ENCODE data around the gene ANXA6. TPM values are rescaled to one million over a fixed set of nuclear protein-coding genes. Genes with fewer than 3 reads are reported as not detected.
"Not testable (repeated sequence)": the region's sequence is repeated elsewhere in the genome, so short reads cannot be mapped to it uniquely, and the experiment has no call there.

Gene ANXA6
- total and polyA plus RNA-seq, 2 donors from 2014 or later: 107 to 183 TPM

DNA sequence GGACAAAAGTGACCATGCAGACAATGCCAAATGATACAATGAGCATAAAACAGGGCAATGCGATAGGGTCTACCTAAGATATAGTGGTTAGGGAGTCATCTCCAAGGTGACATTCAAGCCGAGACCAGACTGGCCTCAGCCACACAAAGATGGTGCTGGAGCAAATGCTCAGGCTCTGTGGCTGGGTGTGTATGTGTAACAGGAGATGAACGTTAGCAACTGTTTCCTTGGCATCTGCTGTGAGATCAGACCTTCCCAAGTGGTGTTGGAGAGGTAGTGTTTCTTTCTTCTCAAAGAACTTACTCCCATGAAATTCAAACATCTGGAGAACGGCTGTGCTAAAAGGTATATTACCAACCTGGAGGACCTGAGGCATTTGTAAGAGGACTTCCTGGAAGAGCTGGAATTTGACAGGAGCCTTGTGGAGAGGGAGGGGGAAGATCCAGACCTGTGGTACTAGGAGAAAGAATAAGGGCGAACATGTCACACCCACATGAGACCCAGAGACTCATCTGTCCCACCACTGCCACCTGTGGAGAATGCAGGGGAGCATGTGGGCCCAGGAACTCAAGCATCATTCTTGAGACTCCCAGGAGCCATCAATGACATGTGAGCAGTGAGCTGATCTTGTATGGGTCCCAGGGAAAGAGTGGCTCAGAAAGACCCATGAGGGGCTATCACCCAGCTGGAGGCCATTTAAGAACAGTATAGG, 21.4 kb upstream of the ANXA6 start:
- Histone ChIP-seq H3K4me1 (ENCODE audit: control insufficient read depth in 2 of 3, insufficient read depth in 2 of 3, low read depth in 1 of 3, low read length in 3 of 3) (no peaks in the 10 kb centered on the region), H3K36me3 (ENCODE audit: control insufficient read depth in 2 of 3, insufficient read depth in 3 of 3, low read length in 3 of 3) (no peaks in the 10 kb centered on the region), H3K4me3 (ENCODE audit: low read length in 3 of 3) (no peak overlapping the region), H3K9ac (ENCODE audit: low read length in 3 of 3) (no peak overlapping the region), H3K27ac (ENCODE audit: low read depth in 2 of 2, low read length in 2 of 2) (no peak overlapping the region), H3K9me3 (ENCODE audit: control insufficient read depth in 2 of 3, insufficient read depth in 1 of 3, low read length in 3 of 3) (no peaks in the 10 kb centered on the region), H3K27me3 (ENCODE audit: control insufficient read depth, insufficient read depth, low read length) (no peaks in the 10 kb centered on the region)
- FAIRE-seq: no peak
- TF ChIP-seq, protein P1, sequence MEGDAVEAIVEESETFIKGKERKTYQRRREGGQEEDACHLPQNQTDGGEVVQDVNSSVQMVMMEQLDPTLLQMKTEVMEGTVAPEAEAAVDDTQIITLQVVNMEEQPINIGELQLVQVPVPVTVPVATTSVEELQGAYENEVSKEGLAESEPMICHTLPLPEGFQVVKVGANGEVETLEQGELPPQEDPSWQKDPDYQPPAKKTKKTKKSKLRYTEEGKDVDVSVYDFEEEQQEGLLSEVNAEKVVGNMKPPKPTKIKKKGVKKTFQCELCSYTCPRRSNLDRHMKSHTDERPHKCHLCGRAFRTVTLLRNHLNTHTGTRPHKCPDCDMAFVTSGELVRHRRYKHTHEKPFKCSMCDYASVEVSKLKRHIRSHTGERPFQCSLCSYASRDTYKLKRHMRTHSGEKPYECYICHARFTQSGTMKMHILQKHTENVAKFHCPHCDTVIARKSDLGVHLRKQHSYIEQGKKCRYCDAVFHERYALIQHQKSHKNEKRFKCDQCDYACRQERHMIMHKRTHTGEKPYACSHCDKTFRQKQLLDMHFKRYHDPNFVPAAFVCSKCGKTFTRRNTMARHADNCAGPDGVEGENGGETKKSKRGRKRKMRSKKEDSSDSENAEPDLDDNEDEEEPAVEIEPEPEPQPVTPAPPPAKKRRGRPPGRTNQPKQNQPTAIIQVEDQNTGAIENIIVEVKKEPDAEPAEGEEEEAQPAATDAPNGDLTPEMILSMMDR (IDR thresholded peaks at IDR 0.05; ENCODE audit: borderline replicate concordance, extremely low read depth, insufficient read depth): no peak
- intact Hi-C loops (cut with DNase I): no loop called here
- no peak for DNase-seq

DNA sequence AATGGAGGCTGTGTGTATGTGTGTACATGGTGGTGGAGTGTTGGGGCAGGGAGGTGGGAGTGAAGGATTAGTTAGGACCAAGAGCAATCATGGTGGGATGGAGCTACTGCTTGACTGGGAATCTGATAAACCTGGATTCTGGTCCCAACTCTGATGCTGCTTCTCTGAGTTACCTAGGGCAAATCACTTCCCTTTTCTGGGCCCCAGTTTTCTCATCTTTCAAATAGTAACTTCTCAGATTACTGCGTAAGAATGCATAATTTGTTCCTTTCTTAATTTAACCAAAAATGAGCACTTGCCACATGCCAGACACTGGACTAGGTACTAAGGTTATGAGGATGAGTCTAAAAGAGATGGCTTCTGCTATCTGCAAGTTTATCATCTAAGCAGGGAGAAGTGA, 20.8 kb upstream of the ANXA6 start:
- Histone ChIP-seq H3K27me3 (ENCODE audit: control insufficient read depth, insufficient read depth, low read length) (no peaks in the 10 kb centered on the region), H3K9me3 (ENCODE audit: control insufficient read depth in 2 of 3, insufficient read depth in 1 of 3, low read length in 3 of 3) (no peaks in the 10 kb centered on the region), H3K27ac (ENCODE audit: low read depth in 2 of 2, low read length in 2 of 2) (no peak overlapping the region), H3K4me1 (ENCODE audit: control insufficient read depth in 2 of 3, insufficient read depth in 2 of 3, low read depth in 1 of 3, low read length in 3 of 3) (no peaks in the 10 kb centered on the region), H3K9ac (ENCODE audit: low read length in 3 of 3) (no peak overlapping the region), H3K36me3 (ENCODE audit: control insufficient read depth in 2 of 3, insufficient read depth in 3 of 3, low read length in 3 of 3) (no peaks in the 10 kb centered on the region), H3K4me3 (ENCODE audit: low read length in 3 of 3) (no peak overlapping the region)
- intact Hi-C loops (cut with DNase I): no loop called here
- no peak for DNase-seq
- TF ChIP-seq, protein P1 (IDR thresholded peaks at IDR 0.05; ENCODE audit: borderline replicate concordance, extremely low read depth, insufficient read depth): no peak
- no peak for FAIRE-seq

DNA sequence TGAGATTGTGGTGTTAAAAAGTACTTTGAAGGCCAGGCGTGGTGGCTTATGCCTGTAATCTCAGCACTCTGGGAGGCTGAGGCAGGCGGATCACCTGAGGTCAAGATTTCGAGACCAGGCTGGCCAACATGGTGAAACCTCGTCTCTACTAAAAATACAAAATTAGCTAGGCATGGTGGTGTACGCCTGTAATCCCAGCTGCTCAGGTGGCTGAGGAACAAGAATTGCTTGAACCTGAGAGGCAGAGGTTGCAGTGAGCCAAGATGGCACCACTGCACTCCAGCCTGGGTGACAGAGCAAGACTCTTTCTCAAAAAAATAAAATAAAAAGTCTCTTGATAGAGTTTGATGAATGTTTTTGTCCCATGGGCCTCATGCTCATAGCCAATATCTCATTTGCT, 18.7 kb upstream of the ANXA6 start:
- H3K9ac ChIP-seq (ENCODE audit: low read length in 3 of 3); H3K4me3 ChIP-seq (ENCODE audit: low read length in 3 of 3); FAIRE-seq; DNase-seq; intact Hi-C loops (cut with DNase I); H3K27ac ChIP-seq (ENCODE audit: low read depth in 2 of 2, low read length in 2 of 2); H3K27me3 ChIP-seq (ENCODE audit: control insufficient read depth, insufficient read depth, low read length); H3K9me3 ChIP-seq (ENCODE audit: control insufficient read depth in 2 of 3, insufficient read depth in 1 of 3, low read length in 3 of 3); H3K4me1 ChIP-seq (ENCODE audit: control insufficient read depth in 2 of 3, insufficient read depth in 2 of 3, low read depth in 1 of 3, low read length in 3 of 3); H3K36me3 ChIP-seq (ENCODE audit: control insufficient read depth in 2 of 3, insufficient read depth in 3 of 3, low read length in 3 of 3): not testable (repeated sequence)

DNA sequence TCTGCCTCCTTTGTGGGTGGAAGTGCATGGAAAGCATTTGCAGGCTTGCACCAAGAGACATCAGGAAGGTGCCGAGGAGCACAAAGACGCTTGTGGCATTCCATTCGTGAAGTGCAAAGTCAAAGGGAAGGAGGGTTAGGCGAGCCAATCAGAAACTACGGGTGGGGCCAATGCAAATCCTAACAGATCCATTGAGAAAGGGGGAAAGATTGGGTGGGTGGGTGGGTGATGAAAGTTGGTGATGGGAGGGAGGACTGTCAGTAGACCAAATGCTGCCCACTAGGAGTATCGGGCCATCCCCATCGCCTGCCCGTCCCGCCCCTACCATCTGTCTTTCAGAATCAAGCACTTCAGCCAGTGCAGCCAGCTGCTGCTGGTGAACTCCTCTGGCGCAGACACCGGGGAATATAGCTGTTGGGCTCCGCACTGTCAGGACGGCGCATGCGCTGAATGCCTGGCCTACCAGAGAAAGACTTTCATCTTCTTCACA, 17.1 kb upstream of the ANXA6 start:
- Histone ChIP-seq H3K27me3 (ENCODE audit: control insufficient read depth, insufficient read depth, low read length) (no peaks in the 10 kb centered on the region), H3K4me3 (ENCODE audit: low read length in 3 of 3) (no peak overlapping the region), H3K27ac (ENCODE audit: low read depth in 2 of 2, low read length in 2 of 2) (no peak overlapping the region), H3K4me1 (ENCODE audit: control insufficient read depth in 2 of 3, insufficient read depth in 2 of 3, low read depth in 1 of 3, low read length in 3 of 3) (no peaks in the 10 kb centered on the region), H3K9ac (ENCODE audit: low read length in 3 of 3) (no peak overlapping the region), H3K36me3 (ENCODE audit: control insufficient read depth in 2 of 3, insufficient read depth in 3 of 3, low read length in 3 of 3) (no peaks in the 10 kb centered on the region), H3K9me3 (ENCODE audit: control insufficient read depth in 2 of 3, insufficient read depth in 1 of 3, low read length in 3 of 3) (no peaks in the 10 kb centered on the region)
- intact Hi-C loops (cut with DNase I): no loop called here
- FAIRE-seq: no peak
- no peak for DNase-seq
- TF ChIP-seq, protein P1 (IDR thresholded peaks at IDR 0.05; ENCODE audit: borderline replicate concordance, extremely low read depth, insufficient read depth): no peak

Data from kidney (tissue), 14 donors.